Measurements from ENCODE around the gene MS4A4A. TPM values are rescaled to one million over a fixed set of nuclear protein-coding genes. Genes with fewer than 3 reads are reported as not detected.

MS4A4A gene
- total and polyA plus RNA-seq, 2 of the 13 experiments (the other 11 are each of a cell fraction or from before 2014, with no cell fraction given), result not detected

DNA sequence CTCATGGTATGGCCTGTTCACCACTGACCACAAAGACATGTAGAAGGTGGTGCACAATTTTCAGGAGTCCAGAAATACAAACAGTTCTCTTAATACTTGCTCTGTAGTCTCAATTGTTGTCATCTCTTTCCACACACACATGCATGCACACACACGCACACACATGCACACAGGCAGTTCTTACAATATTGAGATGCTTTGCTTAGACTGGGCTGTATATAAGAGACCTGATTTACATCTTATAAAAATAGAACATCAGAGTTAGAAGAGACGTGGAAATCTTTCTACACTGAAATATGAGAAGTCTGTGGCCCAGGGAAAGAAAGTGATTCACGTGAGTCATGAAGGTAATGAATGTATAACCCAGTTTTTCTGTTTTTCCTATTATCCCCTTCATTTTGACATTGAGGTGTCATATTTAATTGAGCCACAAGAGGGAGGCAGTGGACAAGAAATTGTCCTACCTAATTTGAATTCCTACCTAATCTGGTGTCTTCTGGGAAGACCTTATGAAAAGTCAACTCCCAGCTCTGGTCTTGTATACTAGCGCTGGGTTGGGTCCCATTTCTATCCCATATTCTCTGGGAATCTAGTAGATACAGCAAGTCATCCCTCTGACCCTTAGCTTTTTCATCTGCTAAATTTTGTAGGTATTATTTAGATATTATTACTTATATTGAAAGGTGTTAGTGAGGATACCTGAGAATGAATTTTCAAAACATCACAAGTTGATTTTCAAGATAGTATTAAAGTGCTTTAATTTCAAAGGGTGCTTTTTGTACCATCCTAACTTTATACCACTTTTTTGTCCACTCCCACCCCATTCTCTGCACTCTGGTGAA is 14.9 kb upstream of the MS4A4A start (continued):
- TF ChIP-seq, protein P1, sequence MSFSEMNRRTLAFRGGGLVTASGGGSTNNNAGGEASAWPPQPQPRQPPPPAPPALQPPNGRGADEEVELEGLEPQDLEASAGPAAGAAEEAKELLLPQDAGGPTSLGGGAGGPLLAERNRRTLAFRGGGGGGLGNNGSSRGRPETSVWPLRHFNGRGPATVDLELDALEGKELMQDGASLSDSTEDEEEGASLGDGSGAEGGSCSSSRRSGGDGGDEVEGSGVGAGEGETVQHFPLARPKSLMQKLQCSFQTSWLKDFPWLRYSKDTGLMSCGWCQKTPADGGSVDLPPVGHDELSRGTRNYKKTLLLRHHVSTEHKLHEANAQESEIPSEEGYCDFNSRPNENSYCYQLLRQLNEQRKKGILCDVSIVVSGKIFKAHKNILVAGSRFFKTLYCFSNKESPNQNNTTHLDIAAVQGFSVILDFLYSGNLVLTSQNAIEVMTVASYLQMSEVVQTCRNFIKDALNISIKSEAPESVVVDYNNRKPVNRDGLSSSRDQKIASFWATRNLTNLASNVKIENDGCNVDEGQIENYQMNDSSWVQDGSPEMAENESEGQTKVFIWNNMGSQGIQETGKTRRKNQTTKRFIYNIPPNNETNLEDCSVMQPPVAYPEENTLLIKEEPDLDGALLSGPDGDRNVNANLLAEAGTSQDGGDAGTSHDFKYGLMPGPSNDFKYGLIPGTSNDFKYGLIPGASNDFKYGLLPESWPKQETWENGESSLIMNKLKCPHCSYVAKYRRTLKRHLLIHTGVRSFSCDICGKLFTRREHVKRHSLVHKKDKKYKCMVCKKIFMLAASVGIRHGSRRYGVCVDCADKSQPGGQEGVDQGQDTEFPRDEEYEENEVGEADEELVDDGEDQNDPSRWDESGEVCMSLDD (CRISPR knock-in tag; IDR thresholded peaks at IDR 0.05; ENCODE audit: borderline replicate concordance), result no peak
- TF ChIP-seq ZNF253 (CRISPR knock-in tag; IDR thresholded peaks at IDR 0.05; ENCODE audit: borderline replicate concordance) (no peak), ZNF329 (CRISPR knock-in tag; IDR thresholded peaks at IDR 0.05; ENCODE audit: low read depth) (no peak), ZNF121 (CRISPR knock-in tag; IDR thresholded peaks at IDR 0.05) (no peak), SNAI1 (CRISPR knock-in tag; IDR thresholded peaks at IDR 0.05; ENCODE audit: borderline replicate concordance) (no peak), ERF (CRISPR knock-in tag; IDR thresholded peaks at IDR 0.05) (no peak), REL (CRISPR knock-in tag; conservative IDR thresholded peaks at IDR 0.05) (no peak), STAG1 (CRISPR knock-in tag; IDR thresholded peaks at IDR 0.05) (peak; percentile 51; the same call in 1 of the 2 replicates), SMC3 (IDR thresholded peaks at IDR 0.05; ENCODE audit: low read length) (peak; percentile 20; the same call in 1 of the 2 replicates)
- TF ChIP-seq, protein P2, sequence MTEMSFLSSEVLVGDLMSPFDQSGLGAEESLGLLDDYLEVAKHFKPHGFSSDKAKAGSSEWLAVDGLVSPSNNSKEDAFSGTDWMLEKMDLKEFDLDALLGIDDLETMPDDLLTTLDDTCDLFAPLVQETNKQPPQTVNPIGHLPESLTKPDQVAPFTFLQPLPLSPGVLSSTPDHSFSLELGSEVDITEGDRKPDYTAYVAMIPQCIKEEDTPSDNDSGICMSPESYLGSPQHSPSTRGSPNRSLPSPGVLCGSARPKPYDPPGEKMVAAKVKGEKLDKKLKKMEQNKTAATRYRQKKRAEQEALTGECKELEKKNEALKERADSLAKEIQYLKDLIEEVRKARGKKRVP (CRISPR knock-in tag; IDR thresholded peaks at IDR 0.05), result no peak

Measured in HepG2 (cell line).